Fibroblast of lung (primary cell): ENCODE data around the gene OSBPL6.

Experiments
- EZH2 ChIP-seq: IDR thresholded peaks from 2 replicates; pipeline ENCODE4 v1.5.1; 2012; ENCODE audit warnings: low read length, control low read depth, mild to moderate bottlenecking; ENCODE audit errors: missing control alignments
- TF ChIP-seq, protein P1 (sequence below), 2 donors: IDR thresholded peaks in 1 of 2; conservative IDR thresholded peaks in 1 of 2; 1 replicate in 1 of 2; 2 replicates in 1 of 2; pipeline ENCODE4 v1.5.1; 2011 to 2012; ENCODE audit warnings: low read length in 2 of 2, control low read depth in 1 of 2, inconsistent platforms in 1 of 2, low read depth in 1 of 2, mild to moderate bottlenecking in 1 of 2

DNA sequence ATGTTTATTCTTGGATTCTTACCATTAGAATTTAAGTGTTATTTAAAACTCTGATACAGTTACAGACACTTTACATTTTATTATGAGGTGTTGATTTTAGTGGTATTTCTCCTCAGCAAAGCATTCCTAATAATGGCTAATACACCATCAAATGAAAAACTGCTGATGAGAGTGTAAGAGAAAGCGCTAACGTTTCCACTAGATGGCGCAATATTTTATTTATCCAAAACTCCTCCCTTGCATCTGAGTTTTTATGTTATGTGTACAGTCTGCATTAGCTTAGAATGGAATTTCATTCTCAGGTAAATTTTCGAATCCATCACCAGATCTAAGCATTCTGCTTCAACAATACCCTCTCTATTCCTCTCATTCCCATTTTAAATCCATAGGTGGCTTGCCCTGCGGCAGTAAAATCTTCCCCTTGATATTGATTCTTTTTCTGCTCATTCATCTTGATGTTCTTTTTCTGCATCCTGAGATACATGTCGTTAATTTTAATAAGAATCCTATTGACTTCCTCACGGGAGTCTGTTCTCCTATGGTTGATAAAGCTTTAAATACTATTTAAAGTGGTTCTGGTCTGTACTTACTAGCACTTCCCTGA lies 202.8 kb downstream of the OSBPL6 start:
- no peak for TF ChIP-seq EZH2
- TF ChIP-seq, protein P1, sequence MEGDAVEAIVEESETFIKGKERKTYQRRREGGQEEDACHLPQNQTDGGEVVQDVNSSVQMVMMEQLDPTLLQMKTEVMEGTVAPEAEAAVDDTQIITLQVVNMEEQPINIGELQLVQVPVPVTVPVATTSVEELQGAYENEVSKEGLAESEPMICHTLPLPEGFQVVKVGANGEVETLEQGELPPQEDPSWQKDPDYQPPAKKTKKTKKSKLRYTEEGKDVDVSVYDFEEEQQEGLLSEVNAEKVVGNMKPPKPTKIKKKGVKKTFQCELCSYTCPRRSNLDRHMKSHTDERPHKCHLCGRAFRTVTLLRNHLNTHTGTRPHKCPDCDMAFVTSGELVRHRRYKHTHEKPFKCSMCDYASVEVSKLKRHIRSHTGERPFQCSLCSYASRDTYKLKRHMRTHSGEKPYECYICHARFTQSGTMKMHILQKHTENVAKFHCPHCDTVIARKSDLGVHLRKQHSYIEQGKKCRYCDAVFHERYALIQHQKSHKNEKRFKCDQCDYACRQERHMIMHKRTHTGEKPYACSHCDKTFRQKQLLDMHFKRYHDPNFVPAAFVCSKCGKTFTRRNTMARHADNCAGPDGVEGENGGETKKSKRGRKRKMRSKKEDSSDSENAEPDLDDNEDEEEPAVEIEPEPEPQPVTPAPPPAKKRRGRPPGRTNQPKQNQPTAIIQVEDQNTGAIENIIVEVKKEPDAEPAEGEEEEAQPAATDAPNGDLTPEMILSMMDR (conservative IDR thresholded peaks at IDR 0.05 in 1 of 2, IDR thresholded peaks at IDR 0.05 in 1 of 2; ENCODE audit: low read depth in 1 of 2, low read length in 2 of 2), result peak; percentile 49 to 68
